ENCODE measurements around the gene MTUS2. TPM values are rescaled to one million over a fixed set of nuclear protein-coding genes. Genes with fewer than 3 reads are reported as not detected.

Gene MTUS2
- total RNA-seq, 4 donors from 2014 or later, result 0.44 to 1.1 (median 0.48) TPM; not detected in 1

- TF ChIP-seq, protein P1, sequence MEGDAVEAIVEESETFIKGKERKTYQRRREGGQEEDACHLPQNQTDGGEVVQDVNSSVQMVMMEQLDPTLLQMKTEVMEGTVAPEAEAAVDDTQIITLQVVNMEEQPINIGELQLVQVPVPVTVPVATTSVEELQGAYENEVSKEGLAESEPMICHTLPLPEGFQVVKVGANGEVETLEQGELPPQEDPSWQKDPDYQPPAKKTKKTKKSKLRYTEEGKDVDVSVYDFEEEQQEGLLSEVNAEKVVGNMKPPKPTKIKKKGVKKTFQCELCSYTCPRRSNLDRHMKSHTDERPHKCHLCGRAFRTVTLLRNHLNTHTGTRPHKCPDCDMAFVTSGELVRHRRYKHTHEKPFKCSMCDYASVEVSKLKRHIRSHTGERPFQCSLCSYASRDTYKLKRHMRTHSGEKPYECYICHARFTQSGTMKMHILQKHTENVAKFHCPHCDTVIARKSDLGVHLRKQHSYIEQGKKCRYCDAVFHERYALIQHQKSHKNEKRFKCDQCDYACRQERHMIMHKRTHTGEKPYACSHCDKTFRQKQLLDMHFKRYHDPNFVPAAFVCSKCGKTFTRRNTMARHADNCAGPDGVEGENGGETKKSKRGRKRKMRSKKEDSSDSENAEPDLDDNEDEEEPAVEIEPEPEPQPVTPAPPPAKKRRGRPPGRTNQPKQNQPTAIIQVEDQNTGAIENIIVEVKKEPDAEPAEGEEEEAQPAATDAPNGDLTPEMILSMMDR (IDR thresholded peaks at IDR 0.05), result no peak
- no peak for ATAC-seq (ENCODE audit: low FRiP score)
- no peak for DNase-seq (ENCODE audit: low spot score)
These were observed 311.9 kb downstream of the MTUS2 start for GRCh38 chr13:29131881-29132668.

GRCh38 chr13:29136341-29136740 is 316.2 kb downstream of the MTUS2 start:
- TF ChIP-seq, protein P1 (IDR thresholded peaks at IDR 0.05), result no peak
- no peak for ATAC-seq (ENCODE audit: low FRiP score)
- DNase-seq (ENCODE audit: low spot score), result no peak

DNA sequence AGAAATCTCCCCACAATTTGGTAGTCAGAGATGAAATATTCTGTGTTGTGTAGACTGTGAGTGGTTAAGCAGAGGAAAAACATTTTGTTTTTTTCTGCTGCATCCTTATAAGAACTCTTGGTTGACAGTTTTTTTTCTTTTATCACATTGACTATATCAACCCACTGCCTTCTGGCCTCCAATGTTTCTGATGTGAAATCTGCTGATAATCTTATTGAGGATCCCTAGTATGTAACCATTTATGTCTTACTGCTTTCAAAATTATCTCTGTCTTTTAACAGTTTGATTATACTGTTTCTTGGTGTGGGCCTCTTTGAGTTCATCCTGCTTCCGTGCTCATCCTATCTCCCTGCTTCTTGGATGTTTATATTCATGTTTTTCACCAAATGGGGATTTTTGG is 316.9 kb downstream of the MTUS2 start:
- TF ChIP-seq, protein P1 (IDR thresholded peaks at IDR 0.05), result no peak
- ATAC-seq (ENCODE audit: low FRiP score) (no peak), DNase-seq (ENCODE audit: low spot score) (no peak)

- ATAC-seq (ENCODE audit: low FRiP score) (no peak), DNase-seq (ENCODE audit: low spot score) (no peak)
- TF ChIP-seq, protein P1 (IDR thresholded peaks at IDR 0.05), result no peak
These were observed 317.9 kb downstream of the MTUS2 start for GRCh38 chr13:29137995-29138394.

- DNase-seq (ENCODE audit: low spot score) (no peak), ATAC-seq (ENCODE audit: low FRiP score) (no peak)
- TF ChIP-seq, protein P1 (IDR thresholded peaks at IDR 0.05), result no peak
These were observed 320.1 kb downstream of the MTUS2 start for GRCh38 chr13:29140277-29140676.

- TF ChIP-seq, protein P1 (IDR thresholded peaks at IDR 0.05), result no peak
- no peak for ATAC-seq (ENCODE audit: low FRiP score)
- DNase-seq (ENCODE audit: low spot score), result no peak
These were observed 323.7 kb downstream of the MTUS2 start for GRCh38 chr13:29143847-29144246.

- DNase-seq (ENCODE audit: low spot score) (no peak), ATAC-seq (ENCODE audit: low FRiP score) (no peak)
- TF ChIP-seq, protein P1 (IDR thresholded peaks at IDR 0.05), result no peak
These were observed 334.3 kb downstream of the MTUS2 start for GRCh38 chr13:29154390-29154789.
